A673 (cell line): ENCODE data around the gene ANKRD13B. TPM values are rescaled to one million over a fixed set of nuclear protein-coding genes. Genes with fewer than 3 reads are reported as not detected.

Experiments
- BruUV-seq: library from RNA; stranded (reverse); fragments of 400-500 nt; replicated peaks from 2 replicates; lab custom pipeline; 2021; lab: Mats Ljungman, UMichigan
- CTCF ChIA-PET: fragments of 300-600 bp; sonication (Branson Sonifier 250); formaldehyde crosslinking; loops from one replicate; lab custom pipeline; 2022; ENCODE audit warnings: antibody characterized with exemption; lab: Charles Lee
- POLR2A ChIA-PET: fragments of 300-600 bp; sonication (Branson Sonifier 250); formaldehyde crosslinking; loops from one replicate; lab custom pipeline; 2022; ENCODE audit warnings: antibody characterized with exemption; ENCODE audit not compliant: low non-redundant PET; lab: Charles Lee
- DNase-seq: peaks from one replicate; pipeline ENCODE4 v3.0.0-alpha.2; 2015; ENCODE audit warnings: low spot score
- H3K27ac ChIP-seq: fragments of 200-600 bp; sonication (generic); 2 replicates; pipeline ENCODE4 v1.5.1; 2016; ENCODE audit warnings: mixed run types, low read depth, mild to moderate bottlenecking, mixed read lengths, antibody characterized with exemption, low read length; ENCODE audit not compliant: poor library complexity, severe bottlenecking
- H3K27me3 ChIP-seq: fragments of 200-600 bp; sonication (generic); replicated peaks from 2 replicates; pipeline ENCODE4 v1.6.1; 2017; ENCODE audit warnings: mixed run types, low read depth, mild to moderate bottlenecking, mixed read lengths, antibody characterized with exemption, low read length; ENCODE audit not compliant: insufficient read depth, poor library complexity
- H3K36me3 ChIP-seq: fragments of 200-600 bp; sonication (generic); 2 replicates; pipeline ENCODE4 v1.6.1; 2016; ENCODE audit warnings: mixed run types, mild to moderate bottlenecking, mixed read lengths, antibody characterized with exemption, low read length; ENCODE audit not compliant: insufficient read depth, poor library complexity, severe bottlenecking
- H3K4me1 ChIP-seq: fragments of 200-600 bp; sonication (generic); 2 replicates; pipeline ENCODE4 v1.6.1; 2017; ENCODE audit warnings: mixed run types, mild to moderate bottlenecking, mixed read lengths, antibody characterized with exemption, low read length; ENCODE audit not compliant: insufficient read depth, poor library complexity, severe bottlenecking
- H3K4me3 ChIP-seq: fragments of 200-600 bp; sonication (generic); 2 replicates; pipeline ENCODE4 v1.5.1; 2016; ENCODE audit warnings: low read depth, mixed run types, mild to moderate bottlenecking, mixed read lengths, low read length; ENCODE audit not compliant: poor library complexity, severe bottlenecking
- H3K9me3 ChIP-seq: fragments of 200-600 bp; sonication (generic); 2 replicates; pipeline ENCODE4 v1.6.1; 2016; ENCODE audit warnings: mixed run types, low read depth, mild to moderate bottlenecking, mixed read lengths, antibody characterized with exemption, low read length; ENCODE audit not compliant: poor library complexity, severe bottlenecking
- EZH2 ChIP-seq: fragments of 200-600 bp; sonication (generic); IDR thresholded peaks from 2 replicates; pipeline ENCODE4 v1.6.1; 2017; ENCODE audit warnings: borderline replicate concordance, low read depth, mild to moderate bottlenecking, mixed read lengths, antibody characterized with exemption, low read length; ENCODE audit not compliant: poor library complexity, severe bottlenecking
- intact Hi-C: fragments of 100-400 bp; cut with micrococcal nuclease; formaldehyde crosslinking; loops from one replicate; pipeline ENCODE4 v1.10.0; 2022; ENCODE audit not compliant: unreplicated experiment
- total RNA-seq: library from RNA; stranded (reverse); gene quantifications from 2 replicates; pipeline ENCODE4 v1.2.3, GENCODE V29; 2021
- TF ChIP-seq, protein P1 (sequence below): fragments of 300-800, 200-600 bp; sonication (generic); conservative IDR thresholded peaks from 2 replicates; pipeline ENCODE4 v1.5.1; 2017; ENCODE audit warnings: low read depth, mild to moderate bottlenecking, antibody characterized with exemption, low read length, moderate library complexity, mixed read lengths

Gene ANKRD13B
- total RNA-seq, 1 experiment from 2014 or later, result 81.5 TPM

DNA sequence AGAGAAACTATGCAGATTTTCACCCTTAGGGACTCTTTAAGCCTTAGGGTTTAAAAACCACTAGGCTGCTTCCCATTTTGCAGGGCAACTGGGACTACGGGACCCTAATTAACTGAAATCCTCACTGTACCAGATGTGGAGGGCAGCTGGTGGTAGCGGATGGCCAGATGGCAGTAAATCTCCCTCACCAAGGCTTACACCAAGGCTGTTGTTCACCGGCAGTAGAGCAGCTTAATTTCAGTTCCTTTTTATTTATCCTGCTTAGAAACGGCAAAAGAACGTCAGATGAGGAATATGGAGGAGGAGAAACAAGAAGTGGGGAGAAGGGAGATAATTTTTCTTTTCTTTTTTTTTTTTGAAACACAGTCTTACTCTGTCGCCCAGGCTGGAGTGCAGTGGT, 32.6 kb upstream of the ANKRD13B start:
- H3K4me3 ChIP-seq, result no peak overlapping the region
- ChIA-PET POLR2A (interaction anchor here (0.7 kb wide), 1 partner anchor 9 kb away, joined by 3 read pairs; no protein-coding TSS in a partner anchor), CTCF (no interaction called here)
- no peaks in the 10 kb centered on the region for H3K27me3 ChIP-seq
- no peaks in the 10 kb centered on the region for H3K36me3 ChIP-seq
- no peaks in the 10 kb centered on the region for H3K9me3 ChIP-seq
- TF ChIP-seq EZH2, result no peak
- TF ChIP-seq, protein P1, sequence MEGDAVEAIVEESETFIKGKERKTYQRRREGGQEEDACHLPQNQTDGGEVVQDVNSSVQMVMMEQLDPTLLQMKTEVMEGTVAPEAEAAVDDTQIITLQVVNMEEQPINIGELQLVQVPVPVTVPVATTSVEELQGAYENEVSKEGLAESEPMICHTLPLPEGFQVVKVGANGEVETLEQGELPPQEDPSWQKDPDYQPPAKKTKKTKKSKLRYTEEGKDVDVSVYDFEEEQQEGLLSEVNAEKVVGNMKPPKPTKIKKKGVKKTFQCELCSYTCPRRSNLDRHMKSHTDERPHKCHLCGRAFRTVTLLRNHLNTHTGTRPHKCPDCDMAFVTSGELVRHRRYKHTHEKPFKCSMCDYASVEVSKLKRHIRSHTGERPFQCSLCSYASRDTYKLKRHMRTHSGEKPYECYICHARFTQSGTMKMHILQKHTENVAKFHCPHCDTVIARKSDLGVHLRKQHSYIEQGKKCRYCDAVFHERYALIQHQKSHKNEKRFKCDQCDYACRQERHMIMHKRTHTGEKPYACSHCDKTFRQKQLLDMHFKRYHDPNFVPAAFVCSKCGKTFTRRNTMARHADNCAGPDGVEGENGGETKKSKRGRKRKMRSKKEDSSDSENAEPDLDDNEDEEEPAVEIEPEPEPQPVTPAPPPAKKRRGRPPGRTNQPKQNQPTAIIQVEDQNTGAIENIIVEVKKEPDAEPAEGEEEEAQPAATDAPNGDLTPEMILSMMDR, result no peak
- intact Hi-C loops, result loop anchor here (10.0 kb wide), 1 partner anchor 64 kb away; the partner anchor contains the start of gene CORO6
- BruUV-seq, result no TSS peak
- H3K4me1 ChIP-seq, result no peaks in the 10 kb centered on the region
- no peak overlapping the region for H3K27ac ChIP-seq
- no peak for DNase-seq

DNA sequence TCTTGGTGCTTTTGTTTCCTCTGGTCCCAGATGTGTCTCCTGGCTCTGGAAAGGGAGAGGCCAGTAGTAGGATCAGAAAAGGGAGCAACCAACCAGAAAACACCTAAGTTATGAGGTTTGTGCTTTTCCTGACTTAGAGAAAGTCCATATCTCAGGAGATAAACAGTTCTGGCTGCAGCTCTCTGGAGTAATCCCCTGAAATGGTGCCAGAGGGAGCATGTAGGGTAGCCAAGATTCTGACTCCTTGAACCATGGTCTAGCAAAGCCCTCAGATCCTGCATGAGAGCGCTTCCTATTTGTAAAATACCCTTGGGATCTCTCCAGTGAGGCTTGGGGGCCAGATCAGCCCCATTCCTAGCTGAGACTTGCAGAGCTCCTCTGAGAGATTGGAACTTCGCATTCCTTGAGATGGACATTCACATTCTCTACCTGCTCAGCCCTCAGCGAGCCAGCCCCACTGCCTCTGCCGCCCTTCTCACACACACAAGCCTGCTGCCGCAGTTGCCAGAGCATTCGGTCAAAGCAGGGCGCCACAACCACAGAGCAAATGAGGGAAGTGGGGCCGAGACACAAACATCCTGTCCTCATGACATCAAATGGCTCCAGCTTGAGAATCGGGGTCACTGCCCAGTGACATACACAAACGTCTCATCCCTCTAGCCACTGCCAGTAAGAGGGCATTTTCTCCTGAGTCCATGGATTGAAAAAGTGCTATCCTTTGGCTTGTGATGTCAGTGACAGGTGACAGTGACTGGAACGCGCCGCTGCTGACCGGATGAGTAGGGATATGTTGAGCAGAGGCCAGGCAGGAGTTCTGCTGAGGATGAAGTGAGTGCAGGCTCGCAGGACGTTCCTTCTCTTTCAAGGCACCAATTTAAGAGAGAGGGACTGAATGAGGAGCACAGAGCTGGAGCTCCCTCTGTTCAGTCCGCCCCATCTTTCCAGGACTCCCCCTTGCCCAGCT, 31.1 kb upstream of the ANKRD13B start:
- H3K4me3 ChIP-seq, result no peak overlapping the region

DNA sequence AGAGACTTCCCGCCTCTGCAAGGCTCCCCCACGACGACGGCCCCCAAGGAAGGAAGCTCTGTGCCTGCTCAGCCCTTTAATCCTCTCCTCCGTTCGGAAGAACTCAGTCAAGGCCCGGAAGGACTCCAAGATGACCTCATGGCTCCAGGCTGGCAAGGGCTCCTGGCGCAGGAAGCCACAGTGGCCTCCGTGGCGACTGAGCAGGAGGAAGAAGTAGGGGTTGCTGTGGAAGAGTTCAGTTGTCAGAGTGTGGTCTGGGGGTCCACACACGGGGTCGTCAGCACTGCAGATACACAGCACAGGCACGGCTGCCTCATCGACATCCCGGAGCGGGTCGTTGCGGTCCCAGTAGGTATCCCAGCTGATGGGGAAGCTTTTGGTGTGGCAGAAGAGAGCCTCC, 30.3 kb upstream of the ANKRD13B start:
- Histone ChIP-seq H3K27ac (no peak overlapping the region), H3K36me3 (no peaks in the 10 kb centered on the region), H3K27me3 (no peaks in the 10 kb centered on the region), H3K4me3 (no peak overlapping the region), H3K9me3 (no peaks in the 10 kb centered on the region), H3K4me1 (no peaks in the 10 kb centered on the region)
- no TSS peak for BruUV-seq
- POLR2A ChIA-PET, result no interaction called here
- no peak for DNase-seq
- CTCF ChIA-PET, result no interaction called here
- intact Hi-C loops, result loop anchor here (10.0 kb wide), 1 partner anchor 62 kb away; the partner anchor contains the start of gene CORO6
- TF ChIP-seq, protein P1, result no peak
- TF ChIP-seq EZH2, result no peak

More for the DNA sequence above, 31.1 kb upstream of the ANKRD13B start:
- H3K9me3 ChIP-seq, result no peaks in the 10 kb centered on the region
- no peaks in the 10 kb centered on the region for H3K36me3 ChIP-seq
- TF ChIP-seq EZH2, result no peak
- TF ChIP-seq, protein P1, result no peak
- intact Hi-C loops, result loop anchor here (10.0 kb wide), 1 partner anchor 63 kb away; the partner anchor contains the start of gene CORO6
- no peak for DNase-seq
- CTCF ChIA-PET, result no interaction called here
- POLR2A ChIA-PET, result no interaction called here
- H3K27me3 ChIP-seq, result no peaks in the 10 kb centered on the region
- H3K4me1 ChIP-seq, result no peaks in the 10 kb centered on the region
- no peak overlapping the region for H3K27ac ChIP-seq
- BruUV-seq, result no TSS peak
